Measurements from ENCODE around the gene MGMT.
A peak's percentile ranks its signal among the peaks of the same experiment; 100 is the strongest.

Gene MGMT

GRCh38 chr10:129531969-129532660 lies 65.1 kb downstream of the MGMT start:
- no peak for DNase-seq (ENCODE audit: low read depth)
- H3K4me3 ChIP-seq (ENCODE audit: low read depth, low read length): no peak overlapping the region

DNA sequence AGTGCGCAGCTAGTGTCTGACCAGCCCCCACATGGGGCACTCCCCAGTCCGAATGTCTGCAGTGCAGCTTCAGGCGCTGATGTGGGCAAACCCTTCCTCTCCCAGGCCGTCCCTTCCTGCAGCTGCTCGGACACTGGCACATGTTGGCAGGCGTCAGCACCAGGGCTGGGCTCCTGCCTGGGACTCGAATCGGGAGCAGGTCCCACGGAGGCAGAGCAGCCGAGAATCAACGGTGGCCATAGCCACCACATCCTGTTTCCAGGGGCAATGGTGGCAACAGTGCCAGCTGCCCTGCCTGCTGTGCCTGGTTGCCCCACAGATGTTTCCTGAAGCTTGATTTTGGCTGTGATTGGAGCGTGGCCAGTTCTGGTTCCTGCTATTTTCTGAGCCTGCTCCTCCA lies 65.8 kb downstream of the MGMT start:
- DNase-seq (ENCODE audit: low read depth): no peak
- H3K4me3 ChIP-seq (ENCODE audit: low read depth, low read length): no peak overlapping the region

DNA sequence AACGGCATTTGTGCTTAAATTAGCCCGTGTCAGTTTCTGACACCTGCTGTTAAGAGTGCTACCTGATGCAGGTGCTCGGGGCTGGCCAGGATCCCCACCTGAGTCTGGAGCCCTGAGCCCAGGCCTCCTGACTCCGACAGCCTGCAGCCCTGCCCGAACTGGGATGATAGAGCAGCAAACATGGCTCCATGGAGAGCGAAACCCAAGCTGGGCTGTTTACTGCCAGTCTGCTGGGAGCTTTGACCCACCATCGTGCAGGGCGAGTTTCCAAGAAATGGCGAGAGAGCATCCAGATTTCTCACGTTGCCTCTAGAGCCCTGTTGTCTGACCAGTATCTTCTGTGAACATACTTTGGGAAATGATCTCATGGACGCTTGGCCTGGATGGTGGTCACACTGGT lies 66.2 kb downstream of the MGMT start:
- no peak overlapping the region for H3K4me3 ChIP-seq (ENCODE audit: low read depth, low read length)
- no peak for DNase-seq (ENCODE audit: low read depth)

- H3K4me3 ChIP-seq (ENCODE audit: low read depth, low read length): no peak overlapping the region
- no peak for DNase-seq (ENCODE audit: low read depth)
Measured at GRCh38 chr10:129534826-129535225, 67.8 kb downstream of the MGMT start.

GRCh38 chr10:129536336-129536735 lies 69.3 kb downstream of the MGMT start:
- no peak overlapping the region for H3K4me3 ChIP-seq (ENCODE audit: low read depth, low read length)
- no peak for DNase-seq (ENCODE audit: low read depth)

- DNase-seq (ENCODE audit: low read depth): no peak
Measured at GRCh38 chr10:129537151-129537550, 70.1 kb downstream of the MGMT start.

DNA sequence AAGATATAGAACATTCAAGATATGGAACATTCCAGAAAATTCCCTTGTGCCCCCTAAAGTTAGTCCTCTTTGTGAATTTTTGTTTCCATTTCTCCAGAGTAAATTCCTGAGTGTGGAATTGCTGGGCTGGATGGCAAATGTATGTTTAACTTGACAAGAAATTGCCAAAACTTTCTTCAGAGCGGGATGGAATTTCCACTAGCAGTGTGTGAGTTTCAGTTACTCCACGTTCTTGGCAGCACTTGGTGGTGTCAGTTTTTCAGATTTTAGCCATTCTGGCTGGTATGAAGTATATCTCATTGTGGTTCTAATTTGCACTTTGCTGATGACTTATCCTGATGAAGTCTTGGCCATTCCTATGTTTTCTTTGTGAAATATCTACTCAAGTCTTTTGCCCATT lies 71.2 kb downstream of the MGMT start:
- H3K4me3 ChIP-seq (ENCODE audit: low read depth, low read length): no peak overlapping the region
- no peak for DNase-seq (ENCODE audit: low read depth)

More at GRCh38 chr10:129537151-129537550, 70.1 kb downstream of the MGMT start:
- no peak overlapping the region for H3K4me3 ChIP-seq (ENCODE audit: low read depth, low read length)

- peak; percentile 30 for DNase-seq (ENCODE audit: low read depth)
- no peak overlapping the region for H3K4me3 ChIP-seq (ENCODE audit: low read depth, low read length)
Measured at GRCh38 chr10:129541200-129541599, 74.2 kb downstream of the MGMT start.

DNA sequence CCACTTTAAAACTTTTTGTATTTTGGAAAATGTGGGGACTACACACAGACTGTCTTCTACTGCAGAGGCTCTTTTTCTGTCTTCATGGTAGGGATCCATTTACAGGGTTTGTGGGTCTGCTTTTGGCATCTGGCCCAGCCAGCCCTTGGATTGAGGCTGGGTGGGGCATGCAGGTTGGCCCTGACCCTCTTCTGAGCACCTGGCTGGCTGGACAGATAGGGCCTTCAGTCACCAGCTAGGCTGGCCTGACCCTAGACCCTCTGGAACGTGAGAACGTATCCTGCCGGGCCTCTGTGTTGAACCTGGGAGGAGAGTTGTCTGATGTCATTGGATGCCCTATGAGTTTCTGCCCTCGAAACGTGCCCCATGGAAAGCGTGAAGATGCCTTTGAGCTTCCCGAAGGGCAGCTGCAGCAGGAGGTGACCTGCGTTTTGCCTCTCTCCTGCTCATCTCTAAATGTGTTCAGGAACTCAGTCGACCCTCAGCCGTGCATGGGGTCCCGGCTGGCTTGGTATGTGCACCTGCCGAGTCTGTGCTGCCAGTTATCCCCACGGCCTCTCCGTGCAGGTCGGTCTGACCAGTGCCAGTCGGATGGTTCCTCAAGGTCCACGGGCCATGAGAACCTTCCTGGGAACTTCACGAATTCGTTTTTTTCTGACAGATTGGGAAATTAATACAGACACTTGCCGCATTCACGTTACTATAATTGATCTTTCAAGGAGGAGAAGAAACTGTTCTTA lies 74.9 kb downstream of the MGMT start:
- no peak overlapping the region for H3K4me3 ChIP-seq (ENCODE audit: low read depth, low read length)
- DNase-seq (ENCODE audit: low read depth): no peak

DNA sequence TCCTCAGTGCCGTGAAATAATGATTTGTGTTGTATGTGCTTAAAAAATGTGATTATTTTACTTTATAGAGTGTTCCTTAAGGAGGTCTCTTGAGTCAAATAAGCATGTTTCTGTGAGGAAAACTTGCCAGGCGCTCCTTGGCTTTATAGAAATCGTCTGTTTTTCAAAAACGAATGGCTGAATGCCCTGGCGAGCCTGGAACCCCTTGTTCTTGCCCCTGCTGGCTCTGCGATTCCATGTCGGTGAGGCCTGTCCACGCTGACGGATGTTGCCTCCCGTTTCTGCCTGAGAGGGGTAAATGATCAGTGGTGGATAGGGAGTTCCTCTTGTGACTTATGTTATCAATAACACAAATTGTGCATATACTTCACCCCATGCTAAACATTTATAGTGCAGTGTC lies 75.5 kb downstream of the MGMT start:
- H3K4me3 ChIP-seq (ENCODE audit: low read depth, low read length): no peak overlapping the region
- no peak for DNase-seq (ENCODE audit: low read depth)

DNA sequence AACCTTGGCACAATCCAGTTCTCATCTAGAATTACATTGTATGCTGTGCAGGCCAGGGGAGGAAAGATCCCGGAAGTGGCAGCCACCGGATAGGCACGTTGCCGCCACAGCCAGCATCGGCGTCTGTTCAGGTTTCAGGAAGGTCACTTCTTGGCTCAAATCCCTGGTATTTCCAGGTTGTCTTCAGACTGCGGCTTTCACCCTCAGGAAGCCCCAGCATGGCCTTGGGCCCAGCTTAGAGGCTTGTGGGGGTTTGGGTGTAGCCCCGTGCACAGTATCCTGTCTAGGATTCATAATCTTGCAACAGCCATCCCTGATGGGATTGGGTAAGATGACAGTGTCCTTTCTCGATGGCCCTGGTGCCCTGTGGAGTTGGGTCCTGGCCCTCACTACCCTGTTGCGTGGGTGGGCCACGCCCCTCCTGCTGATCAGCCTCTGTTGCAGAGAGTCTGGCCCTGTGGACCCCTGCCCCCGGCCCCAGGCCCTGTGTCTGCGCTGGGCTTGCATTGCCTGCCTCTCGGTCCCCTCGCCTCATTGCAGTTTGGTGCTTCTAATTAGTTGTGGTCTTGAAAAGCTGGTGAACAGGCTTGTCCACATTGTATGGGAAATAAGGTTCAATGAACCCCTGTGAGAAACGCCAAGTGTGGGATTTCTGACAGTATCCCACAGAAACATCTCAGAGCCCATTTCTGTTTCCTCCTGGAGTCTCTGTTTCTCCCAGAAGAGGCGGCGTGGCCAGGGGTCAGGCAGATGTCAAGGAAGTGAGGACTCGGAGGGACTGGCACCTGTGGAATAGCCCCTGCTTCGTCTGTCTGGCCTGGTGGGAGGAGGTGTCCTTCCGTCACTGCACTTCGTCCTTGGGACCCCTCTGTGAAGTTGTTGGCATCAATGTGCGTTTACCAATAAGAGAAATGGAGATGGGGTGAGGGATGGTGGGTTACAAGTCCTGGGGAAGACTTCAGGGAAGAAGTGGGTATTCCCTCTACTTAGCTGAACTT lies 77.5 kb downstream of the MGMT start:
- H3K4me3 ChIP-seq (ENCODE audit: low read depth, low read length): no peak overlapping the region
- no peak for DNase-seq (ENCODE audit: low read depth)

- DNase-seq (ENCODE audit: low read depth): peak; percentile 27
- H3K4me3 ChIP-seq (ENCODE audit: low read depth, low read length): no peak overlapping the region
Measured at GRCh38 chr10:129545261-129545660, 78.2 kb downstream of the MGMT start.

GRCh38 chr10:129546106-129546505 lies 79.1 kb downstream of the MGMT start:
- no peak for DNase-seq (ENCODE audit: low read depth)
- no peak overlapping the region for H3K4me3 ChIP-seq (ENCODE audit: low read depth, low read length)

- H3K4me3 ChIP-seq (ENCODE audit: low read depth, low read length): no peak overlapping the region
- DNase-seq (ENCODE audit: low read depth): no peak
Measured at GRCh38 chr10:129547608-129548007, 80.6 kb downstream of the MGMT start.

DNA sequence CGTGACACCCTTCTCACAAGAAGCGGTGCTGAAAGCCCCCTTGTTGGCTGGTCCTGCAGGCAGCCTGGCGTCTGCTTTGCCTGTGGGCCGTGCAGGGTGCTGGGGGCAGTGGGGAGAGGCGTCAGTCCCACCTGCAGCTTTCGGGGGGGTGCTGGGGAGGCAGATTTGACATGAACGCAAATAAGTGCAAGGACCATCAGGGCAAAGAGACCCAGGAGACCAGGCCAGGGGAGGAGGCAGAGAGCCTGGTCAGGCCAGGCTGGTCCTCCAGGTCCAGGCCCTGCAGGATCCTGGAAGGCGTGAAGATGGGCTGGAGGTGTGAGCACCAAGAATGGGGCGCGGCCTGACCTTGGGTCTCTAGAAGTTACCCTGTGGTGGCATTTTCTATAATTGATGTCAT lies 81.6 kb downstream of the MGMT start:
- DNase-seq (ENCODE audit: low read depth): no peak

DNA sequence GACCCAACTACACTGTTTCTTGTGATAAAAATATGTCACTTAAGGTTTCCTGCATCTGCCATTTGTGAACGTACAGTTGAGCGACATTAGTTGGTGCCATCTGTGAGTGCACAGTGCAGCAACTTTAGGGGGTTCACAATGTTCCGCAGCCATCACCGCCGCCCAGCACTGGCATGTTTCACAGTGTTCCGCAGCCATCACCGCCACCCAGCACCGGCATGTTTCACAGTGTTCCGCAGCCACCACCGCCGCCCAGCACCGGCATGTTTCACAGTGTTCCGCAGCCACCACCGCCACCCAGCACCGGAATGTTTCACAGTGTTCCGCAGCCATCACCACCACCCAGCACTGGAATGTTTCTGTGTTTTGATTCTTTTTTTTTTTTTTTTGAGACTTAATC lies 83.0 kb downstream of the MGMT start:
- H3K4me3 ChIP-seq (ENCODE audit: low read depth, low read length): no peak overlapping the region
- no peak for DNase-seq (ENCODE audit: low read depth)

More for the DNA sequence above, 81.6 kb downstream of the MGMT start:
- no peak overlapping the region for H3K4me3 ChIP-seq (ENCODE audit: low read depth, low read length)

DNA sequence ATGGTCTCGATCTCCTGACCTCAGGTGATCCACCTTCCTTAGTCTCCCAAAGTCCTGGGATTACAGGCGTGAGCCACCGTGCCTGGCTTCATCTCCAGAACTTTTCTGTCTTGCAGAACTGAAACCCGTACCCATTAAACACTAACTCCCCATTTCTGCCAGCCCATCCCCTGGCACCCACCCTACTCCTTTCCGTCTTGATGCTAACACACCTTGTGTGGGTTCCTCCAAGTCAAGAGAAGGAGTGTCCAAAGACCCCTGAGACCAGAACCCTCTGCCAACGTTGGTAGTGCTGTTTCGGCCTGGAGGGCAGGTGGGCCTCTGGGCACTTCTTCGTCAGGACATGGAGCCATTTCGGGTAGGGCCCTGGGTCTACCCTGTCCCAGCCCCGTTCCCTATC lies 83.6 kb downstream of the MGMT start:
- no peak for DNase-seq (ENCODE audit: low read depth)
- H3K4me3 ChIP-seq (ENCODE audit: low read depth, low read length): no peak overlapping the region

DNA sequence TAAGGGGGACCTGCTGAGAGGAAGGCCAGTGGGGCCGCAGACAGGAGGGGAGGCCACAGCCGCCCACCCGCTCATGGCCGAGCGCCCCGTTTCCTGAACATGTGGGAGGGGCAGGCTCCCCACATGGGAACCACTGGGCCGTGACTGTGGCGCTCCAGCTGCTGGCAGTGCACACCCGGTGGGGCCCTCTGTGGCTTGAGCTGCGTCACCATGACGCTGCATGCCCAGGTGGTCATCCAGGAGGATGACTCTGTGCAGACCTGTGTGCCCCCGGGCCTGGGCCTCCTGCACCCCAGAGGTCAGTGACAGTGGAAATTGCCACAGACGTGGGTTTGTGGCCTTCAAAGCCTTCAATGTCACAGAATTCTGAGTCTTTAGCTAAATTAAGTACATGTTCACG lies 85.1 kb downstream of the MGMT start:
- H3K4me3 ChIP-seq (ENCODE audit: low read depth, low read length): no peak overlapping the region

DNA sequence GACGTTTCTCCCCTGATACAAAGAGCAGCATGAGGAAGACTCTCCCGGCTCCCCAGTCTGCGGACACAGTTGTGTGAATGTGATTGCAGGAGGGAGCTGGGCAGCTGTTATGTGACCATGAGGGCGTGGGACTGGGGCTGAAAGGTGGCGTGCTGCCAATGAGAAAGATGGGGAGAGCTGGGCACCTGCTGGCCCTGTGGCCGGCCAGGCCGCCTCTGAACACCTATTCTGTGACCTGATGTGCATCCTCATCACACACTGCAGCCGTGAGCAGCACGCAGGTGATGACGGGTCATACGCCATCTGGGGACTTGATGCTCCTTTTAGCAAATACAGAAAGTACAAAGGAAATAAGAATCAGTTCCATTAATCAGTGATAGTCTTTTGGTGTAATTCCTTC lies 86.9 kb downstream of the MGMT start:
- no peak overlapping the region for H3K4me3 ChIP-seq (ENCODE audit: low read depth, low read length)
- no peak for DNase-seq (ENCODE audit: low read depth)

More for the DNA sequence above, 85.1 kb downstream of the MGMT start:
- DNase-seq (ENCODE audit: low read depth): no peak

DNA sequence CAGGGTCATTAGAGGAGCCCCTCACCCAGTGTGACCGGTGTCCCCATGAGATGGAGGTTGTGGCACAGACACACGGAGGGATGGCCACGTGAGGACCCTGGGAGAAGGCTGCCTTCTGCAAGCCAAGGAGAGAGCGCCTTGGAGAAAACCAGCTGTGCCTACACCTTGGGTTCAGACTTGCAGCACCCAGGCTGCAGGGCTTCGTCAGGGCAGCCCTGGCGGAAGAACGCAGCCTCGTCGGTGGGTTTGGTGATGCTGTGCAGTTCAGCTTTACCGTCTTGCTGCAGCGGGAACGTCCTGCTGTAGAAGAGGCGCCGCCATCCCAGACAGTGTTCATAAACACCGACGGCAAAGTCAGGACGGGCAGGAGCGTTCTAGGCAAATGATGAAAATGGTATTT lies 89.3 kb downstream of the MGMT start:
- DNase-seq (ENCODE audit: low read depth): no peak
- H3K4me3 ChIP-seq (ENCODE audit: low read depth, low read length): no peak overlapping the region
